ACC112 (cell line): ENCODE measurements around the gene LRRC71.

Experiments used
- H2AFZ ChIP-seq: fragments of 200-600 bp; sonication (generic); one replicate; pipeline ENCODE4 v1.6.0; 2017; ENCODE audit warnings: antibody characterized with exemption, low read length; ENCODE audit not compliant: unreplicated experiment
- H3K27ac ChIP-seq: fragments of 200-600 bp; sonication (generic); 2 replicates; pipeline ENCODE4 v1.5.1; 2014; ENCODE audit warnings: low read depth, mild to moderate bottlenecking, antibody characterized with exemption, low read length, moderate library complexity
- H3K27me3 ChIP-seq: fragments of 200-600 bp; sonication (generic); 2 replicates; pipeline ENCODE4 v1.6.1; 2014; ENCODE audit warnings: mild to moderate bottlenecking, antibody characterized with exemption, low read length, moderate library complexity, mixed read lengths; ENCODE audit not compliant: insufficient read depth
- H3K36me3 ChIP-seq: fragments of 200-600 bp; sonication (generic); 2 replicates; pipeline ENCODE4 v1.6.1; 2016; ENCODE audit warnings: mild to moderate bottlenecking, antibody characterized with exemption, low read length, moderate library complexity, mixed read lengths; ENCODE audit not compliant: insufficient read depth
- H3K4me1 ChIP-seq: fragments of 200-600 bp; sonication (generic); one replicate; pipeline ENCODE4 v1.6.1; 2016; ENCODE audit warnings: low read length, mixed read lengths; ENCODE audit not compliant: insufficient read depth, unreplicated experiment, control insufficient read depth
- H3K4me3 ChIP-seq: fragments of 200-600 bp; sonication (generic); 2 replicates; pipeline ENCODE4 v1.5.1; 2014; ENCODE audit warnings: mild to moderate bottlenecking, low read depth, low read length
- H3K79me2 ChIP-seq: fragments of 200-600 bp; sonication (generic); one replicate; pipeline ENCODE4 v1.6.0; 2016; ENCODE audit warnings: low read length; ENCODE audit not compliant: control insufficient read depth, unreplicated experiment, insufficient read depth

The LRRC71 gene

GRCh38 chr1:156939786-156940334 is 19.4 kb downstream of the LRRC71 start:
- Histone ChIP-seq H2AFZ (no peak overlapping the region), H3K36me3 (peaks cover 7% of the 10 kb centered on the region; the same call in 1 of the 2 replicates), H3K79me2 (no peaks in the 10 kb centered on the region), H3K4me1 (no peaks in the 10 kb centered on the region), H3K4me3 (no peak overlapping the region), H3K27ac (no peak overlapping the region), H3K27me3 (no peaks in the 10 kb centered on the region)

DNA sequence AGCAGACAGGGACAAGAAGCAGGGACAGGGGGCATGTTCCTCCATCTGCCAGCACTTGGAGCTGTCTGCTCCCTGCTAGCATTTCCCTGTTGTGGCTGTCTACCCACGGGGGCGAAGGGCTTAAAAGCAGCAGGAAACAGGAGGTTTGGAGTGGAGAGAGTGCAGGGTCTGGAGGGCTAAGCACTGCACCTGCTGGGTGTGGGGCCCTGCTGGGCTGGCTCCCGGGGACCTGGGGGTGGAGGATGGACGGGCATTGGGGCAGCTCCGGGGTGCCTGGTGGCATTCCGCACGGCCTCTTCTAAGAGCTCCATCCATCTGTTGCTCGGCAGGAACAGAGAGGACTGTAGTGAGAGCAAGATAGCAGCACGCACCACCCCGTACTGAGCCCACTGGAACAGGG is 21.2 kb downstream of the LRRC71 start:
- H3K27me3 ChIP-seq, result no peaks in the 10 kb centered on the region
- H3K4me3 ChIP-seq, result no peak overlapping the region
- no peaks in the 10 kb centered on the region for H3K79me2 ChIP-seq
- H2AFZ ChIP-seq, result no peak overlapping the region
- no peaks in the 10 kb centered on the region for H3K4me1 ChIP-seq
- peaks cover 22% of the 10 kb centered on the region; the same call in 1 of the 2 replicates for H3K36me3 ChIP-seq
- H3K27ac ChIP-seq, result no peak overlapping the region

DNA sequence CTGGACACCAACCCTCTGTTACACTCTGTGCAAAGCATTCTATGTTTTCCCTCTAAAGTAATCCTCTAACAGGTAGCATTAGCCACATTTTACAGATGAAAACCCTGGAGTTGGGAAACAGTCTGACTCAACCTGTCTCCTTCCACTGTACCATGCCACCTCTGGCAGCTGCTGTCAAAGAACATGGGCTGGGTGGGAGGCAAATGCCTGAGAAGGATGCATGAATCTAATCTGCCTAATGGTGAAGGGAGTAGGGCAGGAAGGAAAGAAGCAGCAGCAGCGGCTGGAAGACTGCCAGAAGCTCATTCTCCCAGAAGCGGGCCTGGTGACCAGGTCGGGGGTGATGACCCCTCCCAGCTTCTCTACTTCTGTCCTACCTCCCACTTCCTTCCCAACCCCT is 21.7 kb downstream of the LRRC71 start:
- Histone ChIP-seq H3K36me3 (peaks cover 24% of the 10 kb centered on the region; the same call in 1 of the 2 replicates), H3K79me2 (no peaks in the 10 kb centered on the region)

GRCh38 chr1:156942576-156942975 is 22.1 kb downstream of the LRRC71 start:
- H3K4me3 ChIP-seq, result no peak overlapping the region
- H3K79me2 ChIP-seq, result no peaks in the 10 kb centered on the region
- H3K36me3 ChIP-seq, result peaks cover 24% of the 10 kb centered on the region; the same call in 1 of the 2 replicates
- H3K27ac ChIP-seq, result no peak overlapping the region
- H3K27me3 ChIP-seq, result no peaks in the 10 kb centered on the region
- H2AFZ ChIP-seq, result no peak overlapping the region
- H3K4me1 ChIP-seq, result no peaks in the 10 kb centered on the region

More for the DNA sequence above, 21.7 kb downstream of the LRRC71 start:
- Histone ChIP-seq H3K4me3 (no peak overlapping the region), H3K27me3 (no peaks in the 10 kb centered on the region), H3K4me1 (no peaks in the 10 kb centered on the region), H3K27ac (no peak overlapping the region), H2AFZ (no peak overlapping the region)

DNA sequence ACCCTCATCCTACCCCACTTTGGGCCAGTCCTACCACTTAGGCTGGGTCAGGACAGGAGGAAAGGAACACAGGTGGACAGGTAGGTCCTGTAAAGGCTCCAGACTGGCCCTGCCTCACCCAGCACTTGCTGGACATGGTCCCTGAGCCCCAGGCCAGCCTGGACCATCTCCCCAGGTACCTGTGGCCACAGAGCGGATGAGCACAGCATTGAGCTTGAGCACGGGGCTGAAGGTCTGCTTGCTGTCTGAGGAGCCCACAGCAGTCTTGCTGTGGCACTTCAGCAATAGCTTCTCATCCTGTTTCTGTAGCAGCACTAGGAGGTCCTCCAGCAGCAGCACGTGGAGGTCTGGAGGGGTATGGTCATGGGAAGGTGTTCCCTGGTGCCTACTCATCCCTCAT is 23.3 kb downstream of the LRRC71 start:
- Histone ChIP-seq H3K4me1 (no peaks in the 10 kb centered on the region), H3K4me3 (no peak overlapping the region), H3K27ac (no peak overlapping the region), H3K36me3 (peaks cover 28% of the 10 kb centered on the region; the same call in 1 of the 2 replicates), H2AFZ (no peak overlapping the region), H3K27me3 (no peaks in the 10 kb centered on the region), H3K79me2 (no peaks in the 10 kb centered on the region)

GRCh38 chr1:156944268-156944667 is 23.8 kb downstream of the LRRC71 start:
- no peaks in the 10 kb centered on the region for H3K27me3 ChIP-seq

GRCh38 chr1:156944848-156945247 is 24.4 kb downstream of the LRRC71 start:
- H3K4me1 ChIP-seq, result no peaks in the 10 kb centered on the region
- H3K79me2 ChIP-seq, result no peaks in the 10 kb centered on the region
- H3K27ac ChIP-seq, result no peak overlapping the region
- H3K4me3 ChIP-seq, result no peak overlapping the region
- H2AFZ ChIP-seq, result no peak overlapping the region
- peaks cover 32% of the 10 kb centered on the region; the same call in 1 of the 2 replicates for H3K36me3 ChIP-seq
- no peaks in the 10 kb centered on the region for H3K27me3 ChIP-seq

More at GRCh38 chr1:156944268-156944667, 23.8 kb downstream of the LRRC71 start:
- Histone ChIP-seq H2AFZ (no peak overlapping the region), H3K4me3 (no peak overlapping the region), H3K36me3 (peaks cover 28% of the 10 kb centered on the region; the same call in 1 of the 2 replicates), H3K27ac (no peak overlapping the region), H3K79me2 (no peaks in the 10 kb centered on the region), H3K4me1 (no peaks in the 10 kb centered on the region)

DNA sequence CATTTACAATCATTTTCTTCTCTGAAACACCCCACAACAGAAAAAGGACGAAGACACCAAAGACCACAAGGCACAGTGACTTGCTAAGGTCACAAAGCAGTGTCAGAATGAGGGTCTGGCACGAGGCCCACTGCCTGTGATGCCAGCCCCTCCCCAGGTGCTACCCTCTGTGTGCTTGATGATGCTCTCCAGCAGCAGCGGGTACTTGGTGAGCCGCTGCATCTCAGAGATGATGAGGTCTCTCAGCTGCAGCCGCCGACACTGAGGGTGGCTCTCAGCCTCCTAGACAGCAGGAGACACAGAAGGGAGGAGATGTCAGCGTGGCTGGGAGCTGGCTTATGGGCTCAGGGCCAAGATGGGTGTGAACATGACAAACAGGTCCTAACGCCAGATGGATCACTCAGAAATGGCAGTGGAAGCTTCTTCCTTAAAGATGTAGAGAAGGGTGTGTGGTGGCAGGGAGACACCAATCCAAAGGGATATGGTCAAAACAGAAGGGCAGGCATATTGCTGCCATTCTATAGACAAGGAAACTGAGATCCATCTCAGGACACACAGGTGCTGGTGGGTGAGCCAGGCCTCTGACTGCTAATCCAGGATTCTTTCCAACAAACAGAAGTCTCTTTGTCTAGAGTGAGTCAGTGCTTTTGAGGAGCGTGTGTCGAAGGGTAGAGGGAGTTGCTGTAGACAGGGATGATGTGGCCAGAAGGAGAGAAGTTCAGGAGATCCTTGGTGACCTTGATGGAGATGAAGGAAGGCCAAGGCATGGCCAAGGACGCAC is 25.6 kb downstream of the LRRC71 start:
- H3K27ac ChIP-seq, result no peak overlapping the region
- no peaks in the 10 kb centered on the region for H3K4me1 ChIP-seq
- H2AFZ ChIP-seq, result no peak overlapping the region
- H3K36me3 ChIP-seq, result peaks cover 32% of the 10 kb centered on the region; the same call in 1 of the 2 replicates
- H3K79me2 ChIP-seq, result no peaks in the 10 kb centered on the region
- no peaks in the 10 kb centered on the region for H3K27me3 ChIP-seq
- H3K4me3 ChIP-seq, result no peak overlapping the region

DNA sequence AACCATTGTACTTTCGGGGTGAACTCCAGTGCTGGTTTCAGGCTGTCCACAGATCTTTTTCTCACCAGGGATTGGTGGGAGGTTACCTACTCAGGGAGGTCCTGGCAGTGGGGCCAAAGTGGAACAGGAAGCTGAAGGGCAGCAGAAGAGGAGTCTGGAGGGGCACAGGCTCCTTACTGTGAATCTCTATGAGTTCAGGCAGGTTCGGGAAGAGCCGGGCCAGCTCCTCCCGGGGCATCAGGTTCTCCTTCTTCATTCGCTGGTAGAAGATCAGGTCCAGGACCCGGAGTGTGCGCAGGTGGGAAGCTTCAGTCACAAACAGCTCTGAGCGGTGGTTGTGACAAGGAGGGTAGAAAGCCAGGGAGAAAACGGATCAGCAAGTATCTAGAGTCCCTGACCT is 26.7 kb downstream of the LRRC71 start:
- Histone ChIP-seq H3K4me1 (no peaks in the 10 kb centered on the region), H2AFZ (no peak overlapping the region), H3K27ac (no peak overlapping the region), H3K79me2 (no peaks in the 10 kb centered on the region), H3K36me3 (peaks cover 32% of the 10 kb centered on the region; the same call in 1 of the 2 replicates), H3K27me3 (no peaks in the 10 kb centered on the region), H3K4me3 (no peak overlapping the region)

DNA sequence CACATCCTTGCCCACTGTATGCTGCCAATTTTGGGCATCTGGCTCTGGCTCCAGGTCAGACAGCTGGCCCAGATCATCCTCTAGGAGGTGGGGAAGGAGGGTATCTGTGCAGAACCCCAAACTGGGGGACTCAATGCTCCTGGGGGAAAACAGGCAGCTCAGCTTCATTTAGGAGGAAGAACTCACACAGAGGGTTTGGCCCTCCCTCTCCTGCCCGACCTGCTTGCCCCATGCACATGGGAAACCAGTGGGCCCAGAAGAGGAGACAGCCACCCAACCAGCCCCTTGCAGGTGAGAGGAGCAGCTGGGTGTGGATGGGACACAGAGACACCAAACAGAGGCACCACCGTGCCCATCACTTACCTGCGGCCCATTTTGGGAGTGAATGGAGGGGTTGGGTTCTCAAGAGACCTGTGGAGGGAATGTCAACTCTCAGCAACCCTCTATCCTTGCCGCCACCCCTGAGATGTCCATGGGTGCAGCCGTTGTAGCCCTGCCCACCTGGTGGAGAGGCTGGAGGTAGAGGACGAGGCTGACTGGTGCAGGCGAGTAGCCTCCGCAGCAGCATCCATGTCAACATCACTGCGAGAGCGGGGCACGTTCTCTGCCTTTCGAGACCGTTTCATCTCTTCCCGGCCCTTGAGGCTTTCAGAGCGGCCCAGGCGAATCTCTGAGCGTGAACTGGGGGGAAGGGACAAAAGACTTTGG is 27.5 kb downstream of the LRRC71 start:
- no peak overlapping the region for H2AFZ ChIP-seq
- no peaks in the 10 kb centered on the region for H3K79me2 ChIP-seq
- H3K36me3 ChIP-seq, result peaks cover 32% of the 10 kb centered on the region; the same call in 1 of the 2 replicates
- no peak overlapping the region for H3K4me3 ChIP-seq
- H3K4me1 ChIP-seq, result no peaks in the 10 kb centered on the region
- no peak overlapping the region for H3K27ac ChIP-seq
- no peaks in the 10 kb centered on the region for H3K27me3 ChIP-seq
